Endothelial cell of umbilical vein (primary cell): ENCODE data around the gene FAS.

Source experiments
- CTCF ChIP-seq, 2 donors: IDR thresholded peaks; 1 replicate in 1 of 2; 2 replicates in 1 of 2; pipeline ENCODE4 v1.5.1; 2011; ENCODE audit warnings: low read length in 2 of 2, mild to moderate bottlenecking in 2 of 2, moderate library complexity in 2 of 2, control low read depth in 1 of 2, inconsistent platforms in 1 of 2, low read depth in 1 of 2; ENCODE audit not compliant: insufficient read depth in 1 of 2; ENCODE audit errors: extremely low read depth in 1 of 2
- EZH2 ChIP-seq: IDR thresholded peaks from 2 replicates; pipeline ENCODE4 v1.6.1; 2012; ENCODE audit warnings: borderline replicate concordance, low read depth, mild to moderate bottlenecking, moderate library complexity, low read length, inconsistent platforms; ENCODE audit not compliant: severe bottlenecking
- GATA2 ChIP-seq: IDR thresholded peaks from 2 replicates; pipeline ENCODE4 v1.7.0; 2011; ENCODE audit warnings: low read depth, mild to moderate bottlenecking, moderate library complexity, mixed read lengths, low read length; ENCODE audit not compliant: insufficient read length, insufficient read depth
- MYC ChIP-seq: IDR thresholded peaks from one replicate; pipeline ENCODE4 v1.6.1; 2011; ENCODE audit warnings: mild to moderate bottlenecking, low read depth, low read length

- TF ChIP-seq MYC (no peak), GATA2 (no peak), CTCF (IDR thresholded peaks at IDR 0.05; ENCODE audit: extremely low read depth in 1 of 2, insufficient read depth in 1 of 2, low read depth in 1 of 2, low read length in 2 of 2) (no peak), EZH2 (no peak)
These were observed 9.2 kb upstream of the FAS start for GRCh38 chr10:88981435-88981834.
